GM23248 (cell line): ENCODE data around the gene RCC2. TPM values are rescaled to one million over a fixed set of nuclear protein-coding genes. Genes with fewer than 3 reads are reported as not detected.

Source experiments
- DNase-seq: peaks from one replicate; pipeline ENCODE4 v3.0.0-alpha.2; 2015
- H2AFZ ChIP-seq: fragments of 200-600 bp; sonication (generic); 2 replicates; pipeline ENCODE4 v1.6.1; 2016; ENCODE audit warnings: antibody characterized with exemption
- H3F3A ChIP-seq: fragments of 200-600 bp; sonication (generic); 2 replicates; pipeline ENCODE4 v1.6.1; 2016; ENCODE audit warnings: mild to moderate bottlenecking, antibody characterized with exemption, mixed run types; ENCODE audit not compliant: insufficient read depth
- H3K27ac ChIP-seq: fragments of 200-600 bp; sonication (generic); 2 replicates; pipeline ENCODE4 v1.5.1; 2016; ENCODE audit warnings: mild to moderate bottlenecking
- H3K27me3 ChIP-seq: fragments of 200-600 bp; sonication (generic); replicated peaks from 2 replicates; pipeline ENCODE4 v1.6.1; 2016; ENCODE audit warnings: mild to moderate bottlenecking; ENCODE audit not compliant: insufficient read depth
- H3K36me3 ChIP-seq: fragments of 200-600 bp; sonication (generic); 2 replicates; pipeline ENCODE4 v1.6.1; 2016; ENCODE audit warnings: low read depth, mild to moderate bottlenecking
- H3K4me1 ChIP-seq: fragments of 200-600 bp; sonication (generic); 2 replicates; pipeline ENCODE4 v1.6.1; 2016; ENCODE audit warnings: mild to moderate bottlenecking; ENCODE audit not compliant: insufficient read depth
- H3K4me2 ChIP-seq: fragments of 200-600 bp; sonication (generic); one replicate; pipeline ENCODE4 v1.6.1; 2016; ENCODE audit warnings: mild to moderate bottlenecking; ENCODE audit not compliant: unreplicated experiment
- H3K4me3 ChIP-seq: fragments of 200-600 bp; sonication (generic); 2 replicates; pipeline ENCODE4 v1.5.1; 2016; ENCODE audit warnings: mild to moderate bottlenecking
- H3K79me2 ChIP-seq: fragments of 200-600 bp; sonication (generic); 2 replicates; pipeline ENCODE4 v1.6.1; 2016; ENCODE audit warnings: mild to moderate bottlenecking; ENCODE audit not compliant: insufficient read depth
- H3K9ac ChIP-seq: fragments of 200-600 bp; sonication (generic); 2 replicates; pipeline ENCODE4 v1.6.1; 2016; ENCODE audit warnings: mild to moderate bottlenecking
- H3K9me2 ChIP-seq: fragments of 200-600 bp; sonication (generic); 2 replicates; pipeline ENCODE4 v1.6.1; 2016; ENCODE audit warnings: mixed run types, mild to moderate bottlenecking, moderate library complexity; ENCODE audit not compliant: insufficient read depth
- H3K9me3 ChIP-seq: fragments of 200-600 bp; sonication (generic); one replicate; pipeline ENCODE4 v1.6.1; 2017; ENCODE audit warnings: low read depth
- H4K20me1 ChIP-seq: fragments of 200-600 bp; sonication (generic); 2 replicates; pipeline ENCODE4 v1.6.0; 2016; ENCODE audit not compliant: insufficient read depth
- EZH2 ChIP-seq: fragments of 200-600 bp; sonication (generic); IDR thresholded peaks from 2 replicates; pipeline ENCODE4 v1.6.1; 2018; ENCODE audit warnings: antibody characterized with exemption, mild to moderate bottlenecking; ENCODE audit not compliant: insufficient read depth, poor library complexity, severe bottlenecking
- EZH2phosphoT487 ChIP-seq: fragments of 200-600 bp; sonication (generic); IDR thresholded peaks from 2 replicates; pipeline ENCODE4 v1.6.1; 2018; ENCODE audit warnings: antibody characterized with exemption, moderate library complexity, mild to moderate bottlenecking, low read depth; ENCODE audit not compliant: insufficient read depth
- WGBS, 2 experiments: methylation state at CpG; one replicate each; pipeline ENCODE4 v1.1.6; 2015 to 2017; ENCODE audit warnings: low lambda C conversion rate in 2 of 2, low coverage in 1 of 2; ENCODE audit errors: missing lambda C conversion rate in 2 of 2; 5-methylcytosine and 5-hydroxymethylcytosine counted together
- in situ Hi-C: fragments of 300-500 bp; cut with MboI; formaldehyde crosslinking; loops from 2 replicates; pipeline ENCODE4 v1.15.0; 2020
- polyA plus RNA-seq: library from polyadenylated mRNA; unstranded; fragments of >200 nt; fragmentation: Nextera tagmentation; extraction: Ambion mirVana; gene quantifications from 2 replicates; pipeline ENCODE4 v1.2.1, GENCODE V29; 2016
- total RNA-seq: library from RNA; depleted of rRNA; stranded (reverse); fragments of >200 nt; shearing (Covaris generic); gene quantifications from 2 replicates; pipeline ENCODE4 v1.2.3, GENCODE V29; 2014

RCC2 gene
- total and polyA plus RNA-seq, 2 experiments from 2014 or later = 10.9 to 38.3 TPM

- Histone ChIP-seq H3K4me1 (no peaks in the 10 kb centered on the region), H2AFZ (no peak overlapping the region), H3K27ac (no peak overlapping the region), H3K4me3 (no peak overlapping the region), H3K9me2 (no peaks in the 10 kb centered on the region), H3K27me3 (0 out of 2 replicates have a peak, but pooled peaks cover 7% of the 10 kb centered on the region), H3K9ac (no peak overlapping the region), H3K79me2 (no peaks in the 10 kb centered on the region), H3K36me3 (no peaks in the 10 kb centered on the region), H3K9me3 (no peaks in the 10 kb centered on the region), H3F3A (no peaks in the 10 kb centered on the region), H4K20me1 (no peaks in the 10 kb centered on the region), H3K4me2 (no peak overlapping the region)
- DNase-seq = no peak
- TF ChIP-seq EZH2phosphoT487 (no peak), EZH2 (no peak)
- in situ Hi-C loops = no loop called here
- WGBS, 2 experiments = 34 to 48% methylated on average over 4 of the region's 4 CpGs
Observed at GRCh38 chr1:17401841-17402240, 37.6 kb downstream of the RCC2 start.

GRCh38 chr1:17400725-17401341, 38.6 kb downstream of the RCC2 start:
- Histone ChIP-seq H3K9me3 (no peaks in the 10 kb centered on the region), H3K27me3 (0 out of 2 replicates have a peak, but pooled peaks cover 7% of the 10 kb centered on the region), H3K27ac (no peak overlapping the region), H3K9ac (no peak overlapping the region), H3F3A (no peaks in the 10 kb centered on the region), H4K20me1 (no peaks in the 10 kb centered on the region), H2AFZ (no peak overlapping the region), H3K4me2 (no peak overlapping the region), H3K9me2 (no peaks in the 10 kb centered on the region), H3K4me1 (no peaks in the 10 kb centered on the region), H3K79me2 (no peaks in the 10 kb centered on the region), H3K4me3 (no peak overlapping the region), H3K36me3 (no peaks in the 10 kb centered on the region)
- no peak for DNase-seq
- 81 to 86% methylated on average over 11 of the region's 11 CpGs for WGBS, 2 experiments
- in situ Hi-C loops = no loop called here
- TF ChIP-seq EZH2phosphoT487 = no peak
- TF ChIP-seq EZH2 = no peak

GRCh38 chr1:17397910-17398695, 41.4 kb downstream of the RCC2 start:
- H3K9me2 ChIP-seq = no peaks in the 10 kb centered on the region
- TF ChIP-seq EZH2 = no peak
- no peak for TF ChIP-seq EZH2phosphoT487
- no peaks in the 10 kb centered on the region for H3K36me3 ChIP-seq
- no peak overlapping the region for H3K4me2 ChIP-seq
- no peak overlapping the region for H3K27ac ChIP-seq
- H3F3A ChIP-seq = no peaks in the 10 kb centered on the region
- H3K4me3 ChIP-seq = no peak overlapping the region
- no peaks in the 10 kb centered on the region for H3K79me2 ChIP-seq
- no peak overlapping the region for H2AFZ ChIP-seq
- H3K9me3 ChIP-seq = no peaks in the 10 kb centered on the region
- no peak overlapping the region for H3K9ac ChIP-seq
- WGBS, 2 experiments = 52 to 62% methylated on average over 7 of the region's 7 CpGs
- no peaks in the 10 kb centered on the region for H4K20me1 ChIP-seq
- 0 out of 2 replicates have a peak, but pooled peaks cover 10% of the 10 kb centered on the region for H3K27me3 ChIP-seq
- in situ Hi-C loops = no loop called here
- no peaks in the 10 kb centered on the region for H3K4me1 ChIP-seq
- DNase-seq = no peak

- H3F3A ChIP-seq = no peaks in the 10 kb centered on the region
- TF ChIP-seq EZH2 (no peak), EZH2phosphoT487 (no peak)
- H4K20me1 ChIP-seq = no peaks in the 10 kb centered on the region
- no peaks in the 10 kb centered on the region for H3K79me2 ChIP-seq
- H3K36me3 ChIP-seq = no peaks in the 10 kb centered on the region
- no peaks in the 10 kb centered on the region for H3K9me2 ChIP-seq
- no peak overlapping the region for H3K4me3 ChIP-seq
- no peak overlapping the region for H3K4me2 ChIP-seq
- H3K27ac ChIP-seq = no peak overlapping the region
- in situ Hi-C loops = no loop called here
- peaks cover 25% of the 10 kb centered on the region for H3K27me3 ChIP-seq
- H3K9me3 ChIP-seq = no peaks in the 10 kb centered on the region
- H2AFZ ChIP-seq = no peak overlapping the region
- 77 to 79% methylated on average over 8 of the region's 8 CpGs for WGBS, 2 experiments
- DNase-seq = no peak
- no peak overlapping the region for H3K9ac ChIP-seq
- no peaks in the 10 kb centered on the region for H3K4me1 ChIP-seq
Observed at GRCh38 chr1:17393230-17393629, 46.2 kb downstream of the RCC2 start.
